Hepatocyte (in vitro differentiated cells): Measurements from ENCODE around the gene ASTE1. TPM values are rescaled to one million over a fixed set of nuclear protein-coding genes. Genes with fewer than 3 reads are reported as not detected.

Experiments
- DNase-seq: peaks from one replicate; pipeline ENCODE4 v3.0.0-alpha.2; 2016; ENCODE audit warnings: low spot score
- H2AFZ ChIP-seq: fragments of 200-600 bp; sonication (generic); 2 replicates; pipeline ENCODE4 v1.6.0; 2016; ENCODE audit warnings: antibody characterized with exemption, mild to moderate bottlenecking
- H3K27ac ChIP-seq: fragments of 200-600 bp; sonication (generic); 2 replicates; pipeline ENCODE4 v1.5.1; 2016; ENCODE audit warnings: mild to moderate bottlenecking
- H3K27me3 ChIP-seq: fragments of 200-600 bp; sonication (generic); 2 replicates; pipeline ENCODE4 v1.6.1; 2016
- H3K36me3 ChIP-seq: fragments of 200-600 bp; sonication (generic); replicated peaks from 2 replicates; pipeline ENCODE4 v1.5.1; 2016; ENCODE audit warnings: low read depth; ENCODE audit not compliant: insufficient read depth
- H3K4me1 ChIP-seq: fragments of 200-600 bp; sonication (generic); 2 replicates; pipeline ENCODE4 v1.5.1; 2016; ENCODE audit warnings: mild to moderate bottlenecking, moderate library complexity; ENCODE audit not compliant: insufficient read depth
- H3K4me2 ChIP-seq: fragments of 200-600 bp; sonication (generic); 2 replicates; pipeline ENCODE4 v1.6.0; 2016
- H3K4me3 ChIP-seq: fragments of 200-600 bp; sonication (generic); 2 replicates; pipeline ENCODE4 v1.5.1; 2016; ENCODE audit warnings: mild to moderate bottlenecking
- H3K79me2 ChIP-seq: fragments of 200-600 bp; sonication (generic); 2 replicates; pipeline ENCODE4 v1.6.0; 2017; ENCODE audit warnings: mild to moderate bottlenecking
- H3K9me2 ChIP-seq: fragments of 200-600 bp; sonication (generic); replicated peaks from 2 replicates; pipeline ENCODE4 v1.6.0; 2017; ENCODE audit warnings: mild to moderate bottlenecking; ENCODE audit not compliant: insufficient read depth
- H3K9me3 ChIP-seq: fragments of 200-600 bp; sonication (generic); 2 replicates; pipeline ENCODE4 v1.5.1; 2016; ENCODE audit warnings: low read depth, mild to moderate bottlenecking
- H4K20me1 ChIP-seq: fragments of 200-600 bp; sonication (generic); 2 replicates; pipeline ENCODE4 v1.6.0; 2016; ENCODE audit warnings: mild to moderate bottlenecking; ENCODE audit not compliant: insufficient read depth, poor library complexity, severe bottlenecking
- CTCF ChIP-seq: fragments of 200-600 bp; sonication (generic); IDR thresholded peaks from 2 replicates; pipeline ENCODE4 v1.5.1; 2016; ENCODE audit warnings: antibody characterized with exemption, mild to moderate bottlenecking; ENCODE audit not compliant: poor library complexity
- EZH2 ChIP-seq: fragments of 200-600 bp; sonication (generic); IDR thresholded peaks from 2 replicates; pipeline ENCODE4 v1.6.1; 2016; ENCODE audit warnings: antibody characterized with exemption, mild to moderate bottlenecking, borderline replicate concordance
- EZH2phosphoT487 ChIP-seq: fragments of 200-600 bp; sonication (generic); IDR thresholded peaks from one replicate; pipeline ENCODE4 v1.6.1; 2018; ENCODE audit warnings: antibody characterized with exemption, mild to moderate bottlenecking, low read depth, moderate library complexity; ENCODE audit not compliant: unreplicated experiment, severe bottlenecking
- WGBS: methylation state at CpG from one replicate; pipeline ENCODE4 v1.1.6; 2016; ENCODE audit warnings: low lambda C conversion rate; ENCODE audit errors: missing lambda C conversion rate; 5-methylcytosine and 5-hydroxymethylcytosine counted together
- polyA plus RNA-seq: library from polyadenylated mRNA; unstranded; fragments of >200 nt; fragmentation: Nextera tagmentation; extraction: Ambion mirVana; gene quantifications from 2 replicates; pipeline ENCODE4 v1.2.1, GENCODE V29; 2016
- total RNA-seq: library from RNA; depleted of rRNA; stranded (reverse); fragments of >200 nt; gene quantifications from 2 replicates; pipeline ENCODE4 v1.2.3, GENCODE V29; 2014

Gene ASTE1
- total and polyA plus RNA-seq, 2 experiments from 2014 or later: 5.1 to 5.3 TPM

DNA sequence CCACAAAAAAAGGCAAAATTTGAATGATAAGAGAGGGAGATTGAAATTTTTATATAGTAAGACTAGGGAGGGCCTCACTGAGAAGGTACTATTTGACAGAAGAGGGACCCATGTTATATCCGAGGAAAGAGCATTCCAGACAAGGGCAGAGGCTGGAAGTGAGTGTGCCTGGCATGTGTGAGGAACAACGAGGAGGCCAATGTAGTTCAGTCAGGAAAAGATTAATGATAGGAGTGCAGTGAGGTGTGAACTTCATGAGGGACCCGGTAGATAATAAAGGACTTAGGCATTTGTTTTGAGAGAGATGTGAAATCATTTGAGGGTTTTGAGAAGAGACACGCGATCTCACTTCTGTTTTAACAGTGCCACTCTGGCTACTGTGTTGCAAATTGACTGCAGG, 36.3 kb downstream of the ASTE1 start:
- TF ChIP-seq CTCF: no peak
- no peak for TF ChIP-seq EZH2phosphoT487
- TF ChIP-seq EZH2: no peak
- no peaks in the 10 kb centered on the region for H3K9me2 ChIP-seq
- peaks cover 6% of the 10 kb centered on the region for H3K36me3 ChIP-seq
- no peaks in the 10 kb centered on the region for H3K4me1 ChIP-seq
- no peaks in the 10 kb centered on the region for H3K27me3 ChIP-seq
- H3K9me3 ChIP-seq: no peaks in the 10 kb centered on the region
- DNase-seq: no peak
- H2AFZ ChIP-seq: no peak overlapping the region
- H3K79me2 ChIP-seq: no peaks in the 10 kb centered on the region
- H4K20me1 ChIP-seq: no peaks in the 10 kb centered on the region
- no peak overlapping the region for H3K4me2 ChIP-seq
- no peak overlapping the region for H3K27ac ChIP-seq
- WGBS: 73% methylated on average over 5 of the region's 5 CpGs
- H3K4me3 ChIP-seq: no peak overlapping the region

GRCh38 chr3:130981469-130981868, 45.2 kb downstream of the ASTE1 start:
- Histone ChIP-seq H3K79me2 (no peaks in the 10 kb centered on the region), H3K4me2 (no peak overlapping the region), H2AFZ (no peak overlapping the region), H3K4me1 (no peaks in the 10 kb centered on the region), H3K4me3 (no peak overlapping the region), H4K20me1 (no peaks in the 10 kb centered on the region), H3K27me3 (no peaks in the 10 kb centered on the region), H3K9me2 (no peaks in the 10 kb centered on the region), H3K27ac (no peak overlapping the region), H3K9me3 (no peaks in the 10 kb centered on the region), H3K36me3 (no peaks in the 10 kb centered on the region)
- WGBS: 96% methylated on average over 2 of the region's 2 CpGs
- DNase-seq: no peak
- TF ChIP-seq EZH2 (no peak), CTCF (no peak), EZH2phosphoT487 (no peak)

GRCh38 chr3:130979117-130979516, 47.5 kb downstream of the ASTE1 start:
- no peak overlapping the region for H3K4me2 ChIP-seq
- no peaks in the 10 kb centered on the region for H3K79me2 ChIP-seq
- H4K20me1 ChIP-seq: no peaks in the 10 kb centered on the region
- H3K27me3 ChIP-seq: no peaks in the 10 kb centered on the region
- no peak overlapping the region for H3K4me3 ChIP-seq
- no peak overlapping the region for H3K27ac ChIP-seq
- 93% methylated on average over 2 of the region's 2 CpGs for WGBS
- H2AFZ ChIP-seq: no peak overlapping the region
- no peaks in the 10 kb centered on the region for H3K9me3 ChIP-seq
- H3K36me3 ChIP-seq: no peaks in the 10 kb centered on the region
- no peaks in the 10 kb centered on the region for H3K9me2 ChIP-seq
- no peak for DNase-seq
- TF ChIP-seq EZH2 (no peak), CTCF (no peak), EZH2phosphoT487 (no peak)
- H3K4me1 ChIP-seq: no peaks in the 10 kb centered on the region

GRCh38 chr3:130976706-130977105, 49.9 kb downstream of the ASTE1 start:
- 92% methylated on average over 4 of the region's 4 CpGs for WGBS
- Histone ChIP-seq H3K36me3 (no peaks in the 10 kb centered on the region), H3K27ac (no peak overlapping the region), H3K79me2 (no peaks in the 10 kb centered on the region), H3K9me3 (no peaks in the 10 kb centered on the region), H2AFZ (no peak overlapping the region), H3K4me3 (no peak overlapping the region), H3K4me2 (no peak overlapping the region), H3K27me3 (no peaks in the 10 kb centered on the region), H3K4me1 (no peaks in the 10 kb centered on the region), H3K9me2 (no peaks in the 10 kb centered on the region), H4K20me1 (no peaks in the 10 kb centered on the region)
- DNase-seq: no peak
- no peak for TF ChIP-seq EZH2phosphoT487
- no peak for TF ChIP-seq EZH2
- no peak for TF ChIP-seq CTCF
